Testis (tissue), 3 donors: Measurements from ENCODE around the gene MRPL34. TPM values are rescaled to one million over a fixed set of nuclear protein-coding genes. Genes with fewer than 3 reads are reported as not detected.

ENCODE experiments used
- DNase-seq: peaks from one replicate; pipeline ENCODE4 v3.0.0-alpha.2; 2019
- H3K27ac ChIP-seq, 2 donors: fragments of 200-600 bp; sonication (generic); one replicate each; pipeline ENCODE4 v1.5.1; 2019
- H3K27me3 ChIP-seq: fragments of 200-600 bp; sonication (generic); one replicate; pipeline ENCODE4 v1.5.1; 2019
- H3K36me3 ChIP-seq: fragments of 200-600 bp; sonication (generic); one replicate; pipeline ENCODE4 v1.5.1; 2017; ENCODE audit warnings: low read depth; ENCODE audit errors: missing control alignments
- H3K4me1 ChIP-seq: fragments of 200-600 bp; sonication (generic); one replicate; pipeline ENCODE4 v1.5.1; 2019
- H3K4me3 ChIP-seq, 2 donors: fragments of 200-600 bp; sonication (generic); one replicate each; pipeline ENCODE4 v1.5.1; 2017 to 2019
- H3K9me3 ChIP-seq: fragments of 200-600 bp; sonication (generic); one replicate; pipeline ENCODE4 v1.5.1; 2017
- POLR2A ChIP-seq: fragments of 450-650 bp; IDR thresholded peaks from one replicate; pipeline ENCODE4 v1.6.1; 2017; ENCODE audit warnings: antibody characterized with exemption, mild to moderate bottlenecking, moderate library complexity
- WGBS, 2 donors: methylation state at CpG; one replicate each; pipeline ENCODE4 v1.1.5; 2018; 5-methylcytosine and 5-hydroxymethylcytosine counted together
- intact Hi-C: fragments of 100-400 bp; cut with DNase I; formaldehyde crosslinking; loops from one replicate; pipeline ENCODE4 v1.15.1; 2023; ENCODE audit warnings: low total_unique reads
- polyA plus RNA-seq: library from polyadenylated mRNA; stranded (reverse); fragments of 350-450 nt; fragmentation: Illumina TruSeq; extraction: RNeasy Lipid Tissue Mini Kit (QIAGEN cat#74804); gene quantifications from one replicate; pipeline ENCODE4 v1.2.3, GENCODE V29; 2014; ENCODE audit warnings: low read depth, low replicate concordance; ENCODE audit not compliant: insufficient read depth
- total RNA-seq, 2 donors: library from RNA; depleted of rRNA; stranded (reverse); fragments of >200 nt; gene quantifications; one replicate each; pipeline ENCODE4 v1.2.3, GENCODE V29; 2016
- TF ChIP-seq, protein P1 (sequence below), 3 experiments: fragments of 450-650 bp in 2 of 3; fragments of 200-600 bp in 1 of 3; sonication (generic) in 1 of 3; IDR thresholded peaks; one replicate each; pipeline ENCODE4 v1.5.1; 2016 to 2019; ENCODE audit warnings: antibody characterized with exemption in 3 of 3, mild to moderate bottlenecking in 2 of 3, moderate library complexity in 1 of 3

Gene MRPL34
- total and polyA plus RNA-seq, 3 donors from 2014 or later: 126 to 206 (median 180) TPM

- TF ChIP-seq POLR2A: no peak
- TF ChIP-seq, protein P1, sequence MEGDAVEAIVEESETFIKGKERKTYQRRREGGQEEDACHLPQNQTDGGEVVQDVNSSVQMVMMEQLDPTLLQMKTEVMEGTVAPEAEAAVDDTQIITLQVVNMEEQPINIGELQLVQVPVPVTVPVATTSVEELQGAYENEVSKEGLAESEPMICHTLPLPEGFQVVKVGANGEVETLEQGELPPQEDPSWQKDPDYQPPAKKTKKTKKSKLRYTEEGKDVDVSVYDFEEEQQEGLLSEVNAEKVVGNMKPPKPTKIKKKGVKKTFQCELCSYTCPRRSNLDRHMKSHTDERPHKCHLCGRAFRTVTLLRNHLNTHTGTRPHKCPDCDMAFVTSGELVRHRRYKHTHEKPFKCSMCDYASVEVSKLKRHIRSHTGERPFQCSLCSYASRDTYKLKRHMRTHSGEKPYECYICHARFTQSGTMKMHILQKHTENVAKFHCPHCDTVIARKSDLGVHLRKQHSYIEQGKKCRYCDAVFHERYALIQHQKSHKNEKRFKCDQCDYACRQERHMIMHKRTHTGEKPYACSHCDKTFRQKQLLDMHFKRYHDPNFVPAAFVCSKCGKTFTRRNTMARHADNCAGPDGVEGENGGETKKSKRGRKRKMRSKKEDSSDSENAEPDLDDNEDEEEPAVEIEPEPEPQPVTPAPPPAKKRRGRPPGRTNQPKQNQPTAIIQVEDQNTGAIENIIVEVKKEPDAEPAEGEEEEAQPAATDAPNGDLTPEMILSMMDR (IDR thresholded peaks at IDR 0.05): no peak
- H3K27me3 ChIP-seq: no peaks in the 10 kb centered on the region
- H3K9me3 ChIP-seq: no peaks in the 10 kb centered on the region
- no peak overlapping the region for H3K27ac ChIP-seq
- H3K4me3 ChIP-seq: peak overlapping the region in 1 of 2 donors; percentile 23
- H3K4me1 ChIP-seq: peaks cover 10% of the 10 kb centered on the region
- no peak for DNase-seq
- H3K36me3 ChIP-seq: no peaks in the 10 kb centered on the region
- 74 to 78% methylated on average over 31 to 45 of the region's 45 CpGs for WGBS, 2 donors
- intact Hi-C loops: no loop called here
These were observed 46.3 kb downstream of the MRPL34 start for GRCh38 chr19:17351815-17352435.

DNA sequence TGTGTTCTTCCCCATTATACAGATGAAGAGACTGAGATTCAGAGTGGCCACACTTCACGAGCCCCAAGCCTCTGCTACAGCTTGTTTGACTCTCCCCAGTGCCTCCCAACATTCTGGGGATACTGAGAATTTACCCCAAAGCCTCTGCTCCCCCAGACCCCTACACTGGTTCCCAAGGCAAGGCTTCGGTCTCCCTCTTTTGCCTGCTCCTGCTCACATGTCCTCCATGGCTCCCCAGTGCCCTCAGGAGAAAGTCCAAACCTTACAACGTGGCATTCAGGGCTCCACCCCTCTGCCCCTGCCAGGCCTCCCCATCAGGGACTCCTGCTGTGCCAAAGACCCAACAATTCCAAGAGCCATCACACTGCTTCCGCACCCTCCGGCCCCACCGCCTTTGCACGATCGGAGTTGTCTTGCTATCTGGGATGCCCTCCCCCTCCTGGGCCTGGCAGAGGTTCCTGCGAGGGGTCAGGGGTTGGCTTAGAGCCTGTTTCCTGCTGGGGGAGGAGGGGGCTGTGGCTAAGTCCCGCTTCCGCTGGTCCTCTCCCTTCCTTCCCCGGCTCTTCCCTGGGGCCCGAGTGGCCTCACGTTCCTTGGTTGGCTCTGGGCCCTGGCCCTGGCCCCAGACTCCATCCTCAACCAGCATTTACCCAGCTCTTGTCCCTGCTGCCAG lies 47.1 kb downstream of the MRPL34 start:
- no peaks in the 10 kb centered on the region for H3K9me3 ChIP-seq
- no peaks in the 10 kb centered on the region for H3K36me3 ChIP-seq
- no peak overlapping the region for H3K4me3 ChIP-seq
- 42 to 56% methylated on average over 6 to 14 of the region's 14 CpGs for WGBS, 2 donors
- intact Hi-C loops: no loop called here
- TF ChIP-seq, protein P1 (IDR thresholded peaks at IDR 0.05): no peak
- no peak for TF ChIP-seq POLR2A
- DNase-seq: no peak
- no peak overlapping the region for H3K27ac ChIP-seq
- no peaks in the 10 kb centered on the region for H3K27me3 ChIP-seq
- H3K4me1 ChIP-seq: peaks cover 2% of the 10 kb centered on the region

DNA sequence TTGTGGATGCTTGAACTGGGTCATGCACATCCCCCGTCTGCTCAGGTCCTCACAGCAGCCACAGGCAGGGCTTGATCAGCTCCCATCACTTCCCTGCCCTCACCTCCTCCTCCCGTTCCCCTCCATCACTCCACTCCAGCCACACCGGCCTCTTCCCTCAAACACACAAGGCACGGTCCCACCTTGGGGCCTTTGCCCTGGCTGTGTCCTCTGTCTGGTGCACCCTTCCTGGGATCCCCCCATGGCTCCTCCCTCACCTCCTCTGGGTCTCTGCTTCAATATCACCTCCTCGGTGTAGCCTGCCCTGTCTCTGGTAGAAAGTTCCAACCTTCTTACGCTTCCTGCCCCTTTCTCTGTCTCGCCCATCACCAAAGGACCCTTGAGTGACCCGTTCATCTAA lies 47.7 kb downstream of the MRPL34 start:
- DNase-seq: no peak
- intact Hi-C loops: no loop called here
- H3K27ac ChIP-seq: no peak overlapping the region
- 82 to 88% methylated on average over 8 of the region's 8 CpGs for WGBS, 2 donors
- H3K9me3 ChIP-seq: no peaks in the 10 kb centered on the region
- H3K27me3 ChIP-seq: no peaks in the 10 kb centered on the region
- no peak overlapping the region for H3K4me3 ChIP-seq
- no peaks in the 10 kb centered on the region for H3K36me3 ChIP-seq
- no peaks in the 10 kb centered on the region for H3K4me1 ChIP-seq
- TF ChIP-seq, protein P1 (IDR thresholded peaks at IDR 0.05): no peak
- TF ChIP-seq POLR2A: no peak

Other genes starting within 250 kb of the MRPL34 start
- gene HAUS8, start 230.4 kb upstream of the MRPL34 start, total RNA-seq: 10 to 100 TPM; 20.0 to 23.5 TPM
- 29.7 TPM for gene HAUS8, start 230.4 kb upstream of the MRPL34 start, polyA plus RNA-seq
- 100 to 1,000 TPM; 407 TPM for gene MYO9B, start 230.1 kb upstream of the MRPL34 start, total RNA-seq
- gene MYO9B, start 230.1 kb upstream of the MRPL34 start, polyA plus RNA-seq: 121 TPM
- 10 to 100 TPM; 15.8 to 23.8 TPM for gene USE1, start 90.5 kb upstream of the MRPL34 start, total RNA-seq
- gene USE1, start 90.5 kb upstream of the MRPL34 start, polyA plus RNA-seq: 33.3 TPM
- 10 to 100 TPM in 1 of 2 donors, 1 to 10 TPM in 1; 6.6 to 13.9 TPM for gene OCEL1, start 79.6 kb upstream of the MRPL34 start, total RNA-seq
- gene OCEL1, start 79.6 kb upstream of the MRPL34 start, polyA plus RNA-seq: 17.5 TPM
- gene NR2F6, start 60.0 kb upstream of the MRPL34 start, total RNA-seq: 10 to 100 TPM; 63.1 to 71.8 TPM
- 20.4 TPM for gene NR2F6, start 60.0 kb upstream of the MRPL34 start, polyA plus RNA-seq
- 1 to 10 TPM; 2.0 to 5.6 TPM for gene USHBP1, start 41.1 kb upstream of the MRPL34 start, total RNA-seq
- gene USHBP1, start 41.1 kb upstream of the MRPL34 start, polyA plus RNA-seq: 2.6 TPM
- 10 to 100 TPM; 93.2 to 95.4 TPM for gene BABAM1, start 38.4 kb upstream of the MRPL34 start, total RNA-seq
- gene BABAM1, start 38.4 kb upstream of the MRPL34 start, polyA plus RNA-seq: 110 TPM
- gene ANKLE1, start 24.0 kb upstream of the MRPL34 start, total RNA-seq: 1 to 10 TPM; 3.1 to 5.3 TPM
- 0.45 TPM for gene ANKLE1, start 24.0 kb upstream of the MRPL34 start, polyA plus RNA-seq
- gene ABHD8, start 2.4 kb upstream of the MRPL34 start, total RNA-seq: 10 to 100 TPM; 27.1 to 49.1 TPM
- gene ABHD8, start 2.4 kb upstream of the MRPL34 start, polyA plus RNA-seq: 70.7 TPM
- 10 to 100 TPM; 46.4 to 55.5 TPM for gene DDA1, start 3.7 kb downstream of the MRPL34 start, total RNA-seq
- 123 TPM for gene DDA1, start 3.7 kb downstream of the MRPL34 start, polyA plus RNA-seq
- gene ANO8, start 29.0 kb downstream of the MRPL34 start, total RNA-seq: 10 to 100 TPM; 17.5 to 19.2 TPM
- gene ANO8, start 29.0 kb downstream of the MRPL34 start, polyA plus RNA-seq: 4.5 TPM
- 10 to 100 TPM; 21.6 to 22.9 TPM for gene GTPBP3, start 31.7 kb downstream of the MRPL34 start, total RNA-seq
- 9.7 TPM for gene GTPBP3, start 31.7 kb downstream of the MRPL34 start, polyA plus RNA-seq
- 1 to 10 TPM; 3.4 to 4.4 TPM for gene PLVAP, start 71.5 kb downstream of the MRPL34 start, total RNA-seq
- gene PLVAP, start 71.5 kb downstream of the MRPL34 start, polyA plus RNA-seq: 20.5 TPM
- gene CCDC194, start 88.3 kb downstream of the MRPL34 start, total RNA-seq: 1 to 10 TPM in 1 of 2 donors, not detected in 1; 1.3 TPM
- gene CCDC194, start 88.3 kb downstream of the MRPL34 start, polyA plus RNA-seq: 0.45 TPM
- gene BST2, start 99.8 kb downstream of the MRPL34 start, total RNA-seq: 10 to 100 TPM; 37.4 to 64.4 TPM
- 71.4 TPM for gene BST2, start 99.8 kb downstream of the MRPL34 start, polyA plus RNA-seq
- 10 to 100 TPM; 44.0 to 48.3 TPM for gene MVB12A, start 114.2 kb downstream of the MRPL34 start, total RNA-seq
- 28.6 TPM for gene MVB12A, start 114.2 kb downstream of the MRPL34 start, polyA plus RNA-seq
- gene TMEM221, start 142.8 kb downstream of the MRPL34 start, total RNA-seq: 1 to 10 TPM in 1 of 2 donors, under 1 TPM in 1; 0.68 to 2.6 TPM
- 1.4 TPM for gene TMEM221, start 142.8 kb downstream of the MRPL34 start, polyA plus RNA-seq
- gene NXNL1, start 155.1 kb downstream of the MRPL34 start, total RNA-seq: under 1 TPM in 1 of 2 donors, not detected in 1; 0.87 TPM
- gene NXNL1, start 155.1 kb downstream of the MRPL34 start, polyA plus RNA-seq: not detected
- gene SLC27A1, start 164.7 kb downstream of the MRPL34 start, total RNA-seq: 100 to 1,000 TPM in 1 of 2 donors, 10 to 100 TPM in 1; 92.8 to 105 TPM
- 25.9 TPM for gene SLC27A1, start 164.7 kb downstream of the MRPL34 start, polyA plus RNA-seq
- 10 to 100 TPM; 77.7 to 82.9 TPM for gene PGLS, start 205.8 kb downstream of the MRPL34 start, total RNA-seq
- gene PGLS, start 205.8 kb downstream of the MRPL34 start, polyA plus RNA-seq: 44.3 TPM
- gene COLGALT1, start 249.8 kb downstream of the MRPL34 start, total RNA-seq: 10 to 100 TPM; 70.3 to 94.5 TPM
- gene COLGALT1, start 249.8 kb downstream of the MRPL34 start, polyA plus RNA-seq: 52.0 TPM